Measurements from ENCODE around the gene AGRP. TPM values are rescaled to one million over a fixed set of nuclear protein-coding genes. Genes with fewer than 3 reads are reported as not detected.

The AGRP gene
- total and polyA plus RNA-seq, 2 of the 4 experiments (the other 2 are of a cell fraction): not detected

DNA sequence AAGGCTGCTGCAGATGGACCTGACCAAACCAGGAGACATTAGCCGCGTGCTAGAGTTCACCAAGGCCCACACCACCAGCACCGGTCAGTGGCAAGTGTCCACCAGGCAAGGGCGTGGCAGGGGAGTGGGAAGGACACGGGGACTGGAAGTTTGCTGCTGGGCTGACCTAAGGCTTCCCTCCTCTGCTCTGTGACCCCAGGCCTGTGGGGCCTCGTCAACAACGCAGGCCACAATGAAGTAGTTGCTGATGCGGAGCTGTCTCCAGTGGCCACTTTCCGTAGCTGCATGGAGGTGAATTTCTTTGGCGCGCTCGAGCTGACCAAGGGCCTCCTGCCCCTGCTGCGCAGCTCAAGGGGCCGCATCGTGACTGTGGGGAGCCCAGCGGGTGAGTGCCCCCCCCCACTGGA lies 47.6 kb downstream of the AGRP start:
- Histone ChIP-seq H3K4me2 (ENCODE audit: low read depth, low read length) (no peak overlapping the region), H2BK15ac (ENCODE audit: low read depth, low read length) (no peak overlapping the region), H3K9me3 (ENCODE audit: control insufficient read depth, insufficient read depth, low read length) (no peaks in the 10 kb centered on the region), H3K4me3 (ENCODE audit: insufficient read depth, low read depth, low read length) (no peak overlapping the region), H3K9me1 (ENCODE audit: insufficient read depth, low read length) (0 out of 2 replicates have a peak, but pooled peaks cover 5% of the 10 kb centered on the region), H4K91ac (ENCODE audit: insufficient read depth, low read depth, low read length) (no peak overlapping the region), H3K56ac (ENCODE audit: extremely low read depth, insufficient read depth, low read length) (no peak overlapping the region), H2BK5ac (ENCODE audit: low read depth, low read length, poor library complexity, severe bottlenecking) (no peak overlapping the region), H2AK5ac (ENCODE audit: low read depth, low read length) (no peak overlapping the region), H4K5ac (ENCODE audit: low read depth, low read length) (no peak overlapping the region), H3K23ac (ENCODE audit: low read depth, low read length) (no peak overlapping the region), H2BK120ac (ENCODE audit: low read depth, low read length) (no peak overlapping the region), H2AK9ac (replicated peaks; ENCODE audit: low read depth, low read length, poor library complexity) (peak overlapping the region; percentile 70), H3K18ac (ENCODE audit: low read depth, low read length) (no peak overlapping the region), H2AFZ (replicated peaks; ENCODE audit: low read length, poor library complexity) (peak overlapping the region; percentile 32), H3K79me1 (ENCODE audit: low read depth in 1 of 2, low read length in 2 of 2) (no peaks in the 10 kb centered on the region), H3K9ac (ENCODE audit: low read depth, low read length) (no peak overlapping the region), H2BK20ac (ENCODE audit: low read depth, low read length) (no peak overlapping the region), H3K36me3 (ENCODE audit: control insufficient read depth, insufficient read depth, low read length) (peaks cover 35% of the 10 kb centered on the region), H4K8ac (ENCODE audit: low read depth in 2 of 2, low read length in 2 of 2) (no peak overlapping the region), H3K4me1 (ENCODE audit: control insufficient read depth, insufficient read depth, low read length) (peaks cover 3% of the 10 kb centered on the region; the same call in 1 of the 2 replicates), H3K4ac (ENCODE audit: low read depth, low read length) (no peak overlapping the region), H4K20me1 (ENCODE audit: insufficient read depth, low read length) (peaks cover 9% of the 10 kb centered on the region), H3K27ac (ENCODE audit: insufficient read depth, low read length) (no peak overlapping the region), H3K14ac (replicated peaks; ENCODE audit: low read depth, low read length) (no peak overlapping the region), H3K27me3 (ENCODE audit: control insufficient read depth, insufficient read depth, low read length) (peaks cover 3% of the 10 kb centered on the region; the same call in 1 of the 2 replicates)
- ChIA-PET POLR2A (ENCODE audit: unreplicated experiment) (no interaction called here), CTCF (no interaction called here)
- in situ Hi-C loops (cut with MboI; ENCODE audit: low sequenced_read_pairs) (no loop called here), dilution Hi-C loops (cut with HindIII; ENCODE audit: low sequenced_read_pairs, unreplicated experiment) (no loop called here), intact Hi-C loops (cut with micrococcal nuclease) (no loop called here)
- 95% methylated on average over 5 of the region's 16 CpGs; no CpG with 5 or more reads in 1 of the 2 experiments for WGBS, 2 experiments (ENCODE audit: extremely low coverage in 2 of 2, insufficient read length in 1 of 2)
- ATAC-seq (ENCODE audit: low read depth): no peak
- TF ChIP-seq RFX5 (IDR thresholded peaks at IDR 0.05; ENCODE audit: low read depth, low read length) (no peak), RCOR1 (IDR thresholded peaks at IDR 0.05; ENCODE audit: insufficient replicate concordance, low read length) (no peak), BHLHE40 (IDR thresholded peaks at IDR 0.05; ENCODE audit: low read depth, low read length) (no peak), MXI1 (IDR thresholded peaks at IDR 0.05; ENCODE audit: borderline replicate concordance, low read depth, low read length) (no peak), RAD21 (IDR thresholded peaks at IDR 0.05; ENCODE audit: low read length) (no peak), FOS (IDR thresholded peaks at IDR 0.05; ENCODE audit: low read depth, low read length) (no peak), SMC3 (IDR thresholded peaks at IDR 0.05; ENCODE audit: low read depth, low read length) (no peak), CEBPB (IDR thresholded peaks at IDR 0.05; ENCODE audit: low read depth, low read length) (no peak), MAZ (IDR thresholded peaks at IDR 0.05; ENCODE audit: borderline replicate concordance, low read depth, low read length) (no peak), MAFK (IDR thresholded peaks at IDR 0.05; ENCODE audit: low read depth, low read length) (no peak), POLR2A (IDR thresholded peaks at IDR 0.05; ENCODE audit: low read depth, low read length) (no peak), CHD1 (IDR thresholded peaks at IDR 0.05; ENCODE audit: low read depth, low read length) (no peak), NFE2L2 (IDR thresholded peaks at IDR 0.05; ENCODE audit: low read depth, low read length) (no peak)
- TF ChIP-seq, protein P1, sequence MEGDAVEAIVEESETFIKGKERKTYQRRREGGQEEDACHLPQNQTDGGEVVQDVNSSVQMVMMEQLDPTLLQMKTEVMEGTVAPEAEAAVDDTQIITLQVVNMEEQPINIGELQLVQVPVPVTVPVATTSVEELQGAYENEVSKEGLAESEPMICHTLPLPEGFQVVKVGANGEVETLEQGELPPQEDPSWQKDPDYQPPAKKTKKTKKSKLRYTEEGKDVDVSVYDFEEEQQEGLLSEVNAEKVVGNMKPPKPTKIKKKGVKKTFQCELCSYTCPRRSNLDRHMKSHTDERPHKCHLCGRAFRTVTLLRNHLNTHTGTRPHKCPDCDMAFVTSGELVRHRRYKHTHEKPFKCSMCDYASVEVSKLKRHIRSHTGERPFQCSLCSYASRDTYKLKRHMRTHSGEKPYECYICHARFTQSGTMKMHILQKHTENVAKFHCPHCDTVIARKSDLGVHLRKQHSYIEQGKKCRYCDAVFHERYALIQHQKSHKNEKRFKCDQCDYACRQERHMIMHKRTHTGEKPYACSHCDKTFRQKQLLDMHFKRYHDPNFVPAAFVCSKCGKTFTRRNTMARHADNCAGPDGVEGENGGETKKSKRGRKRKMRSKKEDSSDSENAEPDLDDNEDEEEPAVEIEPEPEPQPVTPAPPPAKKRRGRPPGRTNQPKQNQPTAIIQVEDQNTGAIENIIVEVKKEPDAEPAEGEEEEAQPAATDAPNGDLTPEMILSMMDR (conservative IDR thresholded peaks at IDR 0.05; ENCODE audit: low read depth, low read length): no peak
- TF ChIP-seq, protein P2, sequence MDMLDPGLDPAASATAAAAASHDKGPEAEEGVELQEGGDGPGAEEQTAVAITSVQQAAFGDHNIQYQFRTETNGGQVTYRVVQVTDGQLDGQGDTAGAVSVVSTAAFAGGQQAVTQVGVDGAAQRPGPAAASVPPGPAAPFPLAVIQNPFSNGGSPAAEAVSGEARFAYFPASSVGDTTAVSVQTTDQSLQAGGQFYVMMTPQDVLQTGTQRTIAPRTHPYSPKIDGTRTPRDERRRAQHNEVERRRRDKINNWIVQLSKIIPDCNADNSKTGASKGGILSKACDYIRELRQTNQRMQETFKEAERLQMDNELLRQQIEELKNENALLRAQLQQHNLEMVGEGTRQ (IDR thresholded peaks at IDR 0.05; ENCODE audit: low read depth, low read length): no peak
- TF ChIP-seq, protein P3, sequence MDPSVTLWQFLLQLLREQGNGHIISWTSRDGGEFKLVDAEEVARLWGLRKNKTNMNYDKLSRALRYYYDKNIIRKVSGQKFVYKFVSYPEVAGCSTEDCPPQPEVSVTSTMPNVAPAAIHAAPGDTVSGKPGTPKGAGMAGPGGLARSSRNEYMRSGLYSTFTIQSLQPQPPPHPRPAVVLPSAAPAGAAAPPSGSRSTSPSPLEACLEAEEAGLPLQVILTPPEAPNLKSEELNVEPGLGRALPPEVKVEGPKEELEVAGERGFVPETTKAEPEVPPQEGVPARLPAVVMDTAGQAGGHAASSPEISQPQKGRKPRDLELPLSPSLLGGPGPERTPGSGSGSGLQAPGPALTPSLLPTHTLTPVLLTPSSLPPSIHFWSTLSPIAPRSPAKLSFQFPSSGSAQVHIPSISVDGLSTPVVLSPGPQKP (IDR thresholded peaks at IDR 0.05; ENCODE audit: borderline replicate concordance, low read depth, low read length): no peak
- no TSS peak for BruUV-seq (replicated peaks)
- DNase-seq: no peak
